Nephron progenitor cell (in vitro differentiated cells): ENCODE measurements around the gene CYLD.

Experiments
- DNase-seq: peaks from one replicate; pipeline ENCODE4 v3.0.0; 2021
- H3K27ac Mint-ChIP-seq: 2 replicates; pipeline ENCODE4 v1.8.0; 2021; ENCODE audit warnings: mild to moderate bottlenecking, moderate library complexity, mixed read lengths
- H3K27me3 Mint-ChIP-seq: 2 replicates; pipeline ENCODE4 v1.8.0; 2021; ENCODE audit warnings: mild to moderate bottlenecking, low read depth, mixed read lengths; ENCODE audit not compliant: poor library complexity
- H3K36me3 Mint-ChIP-seq: 2 replicates; pipeline ENCODE4 v1.8.0; 2021; ENCODE audit warnings: low read depth, mixed read lengths
- H3K4me1 Mint-ChIP-seq: 2 replicates; pipeline ENCODE4 v1.8.0; 2021; ENCODE audit warnings: mixed read lengths
- H3K4me3 Mint-ChIP-seq: 2 replicates; pipeline ENCODE4 v1.8.0; 2021; ENCODE audit warnings: mild to moderate bottlenecking, moderate library complexity, mixed read lengths
- H3K9me3 Mint-ChIP-seq: 2 replicates; pipeline ENCODE4 v1.8.0; 2021; ENCODE audit warnings: mild to moderate bottlenecking, moderate library complexity, mixed read lengths
- CTCF ChIP-seq: fragments of 200-600 bp; sonication (generic); IDR thresholded peaks from 2 replicates; pipeline ENCODE4 v1.5.0; 2021; ENCODE audit warnings: antibody characterized with exemption

The CYLD gene

DNA sequence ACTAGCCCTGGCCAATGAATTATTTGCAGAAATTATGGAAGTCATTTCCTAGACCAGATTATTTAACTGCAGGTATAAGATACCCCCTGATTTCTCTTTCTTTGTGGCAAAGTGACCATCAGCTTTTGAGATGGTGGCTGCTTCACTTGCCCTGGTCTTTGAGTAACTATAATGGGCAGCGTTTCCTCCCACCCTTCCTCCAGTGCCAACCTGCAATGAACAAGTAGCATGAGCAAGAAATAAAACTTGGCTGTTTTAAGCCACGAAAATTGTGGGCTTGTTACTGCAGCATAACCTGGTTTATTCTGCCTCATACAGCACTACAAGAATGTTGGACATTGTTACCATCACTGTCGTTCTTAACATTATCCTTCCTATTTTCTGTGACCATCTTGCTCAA, 105.3 kb downstream of the CYLD start:
- Mint-ChIP-seq H3K27me3 (peaks cover 16% of the 10 kb centered on the region), H3K27ac (no peak overlapping the region), H3K9me3 (no peaks in the 10 kb centered on the region), H3K36me3 (no peaks in the 10 kb centered on the region), H3K4me1 (peaks cover 21% of the 10 kb centered on the region), H3K4me3 (no peak overlapping the region)
- TF ChIP-seq CTCF, result no peak
- DNase-seq, result no peak

GRCh38 chr16:50848755-50849514, 107.0 kb downstream of the CYLD start:
- Mint-ChIP-seq H3K27ac (no peak overlapping the region), H3K9me3 (no peaks in the 10 kb centered on the region), H3K4me3 (no peak overlapping the region), H3K36me3 (no peaks in the 10 kb centered on the region), H3K4me1 (peaks cover 7% of the 10 kb centered on the region), H3K27me3 (peaks cover 8% of the 10 kb centered on the region)
- TF ChIP-seq CTCF, result no peak
- DNase-seq, result no peak
